Astrocyte (in vitro differentiated cells and primary cell): ENCODE measurements around the gene LOC101059915.
"Not testable (repeated sequence)": the region's sequence is repeated elsewhere in the genome, so short reads cannot be mapped to it uniquely, and the experiment has no call there.

Source experiments
- CTCF ChIP-seq: IDR thresholded peaks from 2 replicates; pipeline ENCODE4 v1.5.1; 2011; ENCODE audit warnings: low read depth, mild to moderate bottlenecking, inconsistent platforms, low read length, moderate library complexity; ENCODE audit not compliant: insufficient read depth
- EZH2 ChIP-seq: IDR thresholded peaks from 2 replicates; pipeline ENCODE4 v1.6.1; 2012; ENCODE audit warnings: mild to moderate bottlenecking, low read length, inconsistent platforms; ENCODE audit not compliant: insufficient read depth

- TF ChIP-seq EZH2, CTCF: not testable (repeated sequence)
Measured at GRCh38 chrX:71699023-71699344, 31.6 kb downstream of the LOC101059915 start.
